Measurements from ENCODE around the gene DKK2.

Gene DKK2

DNA sequence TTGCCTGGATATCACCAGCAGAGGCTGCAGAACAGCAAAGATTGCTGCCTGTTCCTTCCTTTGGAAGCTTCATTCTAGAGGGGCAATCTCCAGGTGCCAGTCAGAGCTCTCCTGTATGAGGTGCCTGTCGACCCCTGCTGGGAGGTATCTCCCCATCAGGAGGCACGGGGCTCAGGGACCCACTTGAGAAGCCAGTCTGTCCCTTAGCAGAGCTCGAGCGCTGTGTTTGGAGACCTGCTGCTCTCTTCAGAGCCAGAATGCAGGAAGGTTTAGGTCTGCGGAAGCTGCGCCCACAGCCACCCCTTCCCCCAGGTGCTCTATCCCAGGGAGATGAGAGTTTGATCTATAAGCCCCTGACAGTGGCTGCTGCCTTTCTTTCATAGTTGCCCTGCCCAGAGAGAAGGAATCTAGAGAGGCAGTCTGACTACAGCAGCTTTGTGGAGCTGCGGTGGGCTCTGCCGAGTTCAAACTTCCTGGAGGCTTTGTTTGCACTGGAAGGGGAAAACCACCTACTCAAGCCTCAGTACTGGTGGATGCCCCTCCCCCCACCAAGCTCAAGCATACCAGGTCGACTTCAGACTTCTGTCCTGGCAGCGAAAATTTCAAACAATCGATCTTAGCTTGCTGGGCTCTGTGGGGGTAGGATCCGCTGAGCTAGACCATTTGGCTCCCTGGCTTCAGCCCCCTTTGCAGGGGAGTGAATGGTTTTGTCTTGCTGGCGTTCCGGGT lies 57.9 kb downstream of the DKK2 start:
- Histone ChIP-seq H3K4me3 (ENCODE audit: severe bottlenecking) (no peak overlapping the region), H3K36me3 (ENCODE audit: low read depth) (no peaks in the 10 kb centered on the region), H3K9me3 (ENCODE audit: severe bottlenecking) (no peaks in the 10 kb centered on the region), H3K27me3 (ENCODE audit: insufficient read depth, poor library complexity, severe bottlenecking) (no peaks in the 10 kb centered on the region), H3K27ac (ENCODE audit: poor library complexity, severe bottlenecking) (no peak overlapping the region), H3K4me1 (ENCODE audit: insufficient read depth, poor library complexity, severe bottlenecking) (no peaks in the 10 kb centered on the region)
- ATAC-seq (ENCODE audit: low read depth): no peak
- DNase-seq (ENCODE audit: low spot score): no peak
- TF ChIP-seq CTCF (IDR thresholded peaks at IDR 0.05; ENCODE audit: poor library complexity, severe bottlenecking): no peak

GRCh38 chr4:106971636-106972035 lies 64.5 kb downstream of the DKK2 start:
- ATAC-seq (ENCODE audit: low read depth): no peak
- Histone ChIP-seq H3K4me1 (ENCODE audit: insufficient read depth, poor library complexity, severe bottlenecking) (no peaks in the 10 kb centered on the region), H3K9me3 (ENCODE audit: severe bottlenecking) (no peaks in the 10 kb centered on the region), H3K27ac (ENCODE audit: poor library complexity, severe bottlenecking) (no peak overlapping the region), H3K4me3 (ENCODE audit: severe bottlenecking) (no peak overlapping the region), H3K27me3 (ENCODE audit: insufficient read depth, poor library complexity, severe bottlenecking) (no peaks in the 10 kb centered on the region), H3K36me3 (ENCODE audit: low read depth) (no peaks in the 10 kb centered on the region)
- no peak for DNase-seq (ENCODE audit: low spot score)
- no peak for TF ChIP-seq CTCF (IDR thresholded peaks at IDR 0.05; ENCODE audit: poor library complexity, severe bottlenecking)

DNA sequence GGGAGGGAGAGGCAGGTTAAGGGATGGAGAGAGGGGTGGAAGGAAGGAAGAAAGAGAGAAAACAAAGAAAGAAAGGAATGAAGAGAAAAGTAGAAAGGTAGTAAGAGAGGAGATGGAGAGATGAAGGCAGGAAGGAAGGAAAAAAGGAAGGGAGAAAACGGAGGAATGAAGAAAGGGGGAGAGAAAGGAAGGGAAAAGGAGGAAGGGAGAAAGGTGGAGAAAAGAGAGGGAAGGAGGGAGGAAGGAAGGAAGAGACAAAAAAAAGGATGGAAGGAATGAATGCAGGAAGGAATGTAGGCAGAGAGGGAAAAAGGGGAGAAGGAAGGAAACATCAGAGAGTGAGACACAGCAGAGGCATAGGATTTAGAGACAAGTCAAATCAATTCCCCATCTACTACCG lies 68.2 kb downstream of the DKK2 start:
- Histone ChIP-seq H3K36me3 (ENCODE audit: low read depth) (no peaks in the 10 kb centered on the region), H3K9me3 (ENCODE audit: severe bottlenecking) (no peaks in the 10 kb centered on the region), H3K4me3 (ENCODE audit: severe bottlenecking) (no peak overlapping the region), H3K4me1 (ENCODE audit: insufficient read depth, poor library complexity, severe bottlenecking) (no peaks in the 10 kb centered on the region), H3K27ac (ENCODE audit: poor library complexity, severe bottlenecking) (no peak overlapping the region), H3K27me3 (ENCODE audit: insufficient read depth, poor library complexity, severe bottlenecking) (no peaks in the 10 kb centered on the region)
- ATAC-seq (ENCODE audit: low read depth) (no peak), DNase-seq (ENCODE audit: low spot score) (no peak)
- no peak for TF ChIP-seq CTCF (IDR thresholded peaks at IDR 0.05; ENCODE audit: poor library complexity, severe bottlenecking)

GRCh38 chr4:106953036-106953705 lies 82.9 kb downstream of the DKK2 start:
- Histone ChIP-seq H3K36me3 (ENCODE audit: low read depth) (no peaks in the 10 kb centered on the region), H3K4me1 (ENCODE audit: insufficient read depth, poor library complexity, severe bottlenecking) (no peaks in the 10 kb centered on the region), H3K4me3 (ENCODE audit: severe bottlenecking) (no peak overlapping the region), H3K9me3 (ENCODE audit: severe bottlenecking) (no peaks in the 10 kb centered on the region), H3K27me3 (ENCODE audit: insufficient read depth, poor library complexity, severe bottlenecking) (no peaks in the 10 kb centered on the region), H3K27ac (ENCODE audit: poor library complexity, severe bottlenecking) (no peak overlapping the region)
- no peak for DNase-seq (ENCODE audit: low spot score)
- no peak for TF ChIP-seq CTCF (IDR thresholded peaks at IDR 0.05; ENCODE audit: poor library complexity, severe bottlenecking)
- no peak for ATAC-seq (ENCODE audit: low read depth)

- H3K9me3 ChIP-seq (ENCODE audit: severe bottlenecking): no peaks in the 10 kb centered on the region
- no peak for TF ChIP-seq CTCF (IDR thresholded peaks at IDR 0.05; ENCODE audit: poor library complexity, severe bottlenecking)
- DNase-seq (ENCODE audit: low spot score): no peak
- H3K4me1 ChIP-seq (ENCODE audit: insufficient read depth, poor library complexity, severe bottlenecking): no peaks in the 10 kb centered on the region
- H3K4me3 ChIP-seq (ENCODE audit: severe bottlenecking): no peak overlapping the region
- no peaks in the 10 kb centered on the region for H3K36me3 ChIP-seq (ENCODE audit: low read depth)
- no peak for ATAC-seq (ENCODE audit: low read depth)
- H3K27me3 ChIP-seq (ENCODE audit: insufficient read depth, poor library complexity, severe bottlenecking): no peaks in the 10 kb centered on the region
- no peak overlapping the region for H3K27ac ChIP-seq (ENCODE audit: poor library complexity, severe bottlenecking)
Observed at GRCh38 chr4:106951891-106952290, 84.2 kb downstream of the DKK2 start.

All from RWPE2 (cell line).